Keratinocyte (primary cell): ENCODE measurements around the gene SCNN1B. TPM values are rescaled to one million over a fixed set of nuclear protein-coding genes. Genes with fewer than 3 reads are reported as not detected.

Experiments used
- DNase-seq: peaks from one replicate; pipeline ENCODE4 v3.0.0-alpha.2; 2011; ENCODE audit warnings: low read depth, missing footprints, low spot score
- FAIRE-seq: peaks from 2 replicates; lab custom pipeline; 2011; peaks lifted over from hg19 to GRCh38; lab: Jason Lieb, UNC
- H2AFZ ChIP-seq: 2 replicates; pipeline ENCODE4 v1.6.0; 2012; ENCODE audit warnings: low read length, control low read depth, inconsistent platforms; ENCODE audit not compliant: control insufficient read depth
- H3K27ac ChIP-seq: 2 replicates; pipeline ENCODE4 v1.5.1; 2011; ENCODE audit warnings: low read length; ENCODE audit not compliant: control insufficient read depth, insufficient read depth
- H3K27me3 ChIP-seq: 3 replicates; pipeline ENCODE4 v1.6.0; 2011; ENCODE audit warnings: low read length; ENCODE audit not compliant: control insufficient read depth, insufficient read depth; ENCODE audit errors: extremely low read depth
- H3K36me3 ChIP-seq, 2 experiments: 2 replicates in 1 of 2; 3 replicates in 1 of 2; pipeline ENCODE4 v1.5.1; 2011; ENCODE audit warnings: low read length in 2 of 2, mild to moderate bottlenecking in 1 of 2; ENCODE audit not compliant: control insufficient read depth in 2 of 2, insufficient read depth in 2 of 2; ENCODE audit errors: extremely low read depth in 1 of 2
- H3K4me1 ChIP-seq: 3 replicates; pipeline ENCODE4 v1.5.1; 2011; ENCODE audit warnings: low read length; ENCODE audit not compliant: control insufficient read depth, insufficient read depth; ENCODE audit errors: extremely low read depth
- H3K4me2 ChIP-seq: 3 replicates; pipeline ENCODE4 v1.6.0; 2011; ENCODE audit warnings: low read depth, low read length; ENCODE audit not compliant: control insufficient read depth, insufficient read depth; ENCODE audit errors: extremely low read depth
- H3K4me3 ChIP-seq, 3 experiments: fragments of 200-600 bp in 1 of 3; sonication (generic) in 1 of 3; 2 replicates in 2 of 3; 3 replicates in 1 of 3; pipeline ENCODE4 v1.5.1; 2011 to 2016; ENCODE audit warnings: low read length in 3 of 3, mild to moderate bottlenecking in 3 of 3, control low read depth in 2 of 3, inconsistent platforms in 1 of 3, low read depth in 1 of 3, mixed read lengths in 1 of 3, mixed run types in 1 of 3, moderate library complexity in 1 of 3; ENCODE audit not compliant: control insufficient read depth in 2 of 3, insufficient read depth in 2 of 3; ENCODE audit errors: extremely low read depth in 1 of 3
- H3K79me2 ChIP-seq: 2 replicates; pipeline ENCODE4 v1.6.0; 2012; ENCODE audit warnings: low read length; ENCODE audit not compliant: control insufficient read depth, insufficient read depth
- H3K9ac ChIP-seq: 3 replicates; pipeline ENCODE4 v1.6.0; 2011; ENCODE audit warnings: low read length; ENCODE audit not compliant: control insufficient read depth, insufficient read depth; ENCODE audit errors: extremely low read depth
- H3K9me1 ChIP-seq: 3 replicates; pipeline ENCODE4 v1.6.0; 2011; ENCODE audit warnings: low read length; ENCODE audit not compliant: control insufficient read depth, insufficient read depth; ENCODE audit errors: extremely low read depth
- H3K9me3 ChIP-seq: 2 replicates; pipeline ENCODE4 v1.5.1; 2012; ENCODE audit warnings: low read depth, low read length; ENCODE audit not compliant: control insufficient read depth
- H4K20me1 ChIP-seq: 3 replicates; pipeline ENCODE4 v1.6.0; 2011; ENCODE audit warnings: low read length; ENCODE audit not compliant: control insufficient read depth, insufficient read depth; ENCODE audit errors: extremely low read depth
- CTCF ChIP-seq, 3 experiments: IDR thresholded peaks in 1 of 3; conservative IDR thresholded peaks in 1 of 3; optimal IDR thresholded peaks in 1 of 3; 2 replicates in 2 of 3; 3 replicates in 1 of 3; pipeline versions ENCODE3 to v1.5.1; 2011; ENCODE audit warnings: low read length in 3 of 3, mild to moderate bottlenecking in 3 of 3, moderate library complexity in 2 of 3, control low read depth in 1 of 3, inconsistent platforms in 1 of 3; ENCODE audit not compliant: insufficient read depth in 2 of 3; ENCODE audit errors: extremely low read depth in 1 of 3
- EZH2 ChIP-seq: IDR thresholded peaks from one replicate; pipeline ENCODE4 v1.6.1; 2012; ENCODE audit warnings: inconsistent platforms, mild to moderate bottlenecking, low read length, moderate library complexity
- dilution Hi-C: fragments of 300-500 bp; cut with MboI; formaldehyde crosslinking; loops from one replicate; pipeline ENCODE4 v1.7.0; 2020; ENCODE audit warnings: low sequenced_read_pairs; ENCODE audit not compliant: extremely low pct_ligation_motif_present
- polyA plus RNA-seq, 5 experiments: library from polyadenylated mRNA; depleted of rRNA in 3 of 5; stranded (reverse) in 3 of 5; stranded (forward) in 1 of 5; unstranded in 1 of 5; fragments of >200 nt; gene quantifications; 1 replicate in 1 of 5; 2 replicates in 3 of 5; 3 replicates in 1 of 5; pipeline versions ENCODE4 v1.2.1 to v1.2.3, GENCODE V29; 2011 to 2012; ENCODE audit warnings: missing spikeins in 2 of 5, low read depth in 1 of 5, low replicate concordance in 1 of 5

SCNN1B gene
- polyA plus RNA-seq, 1 donor (not counting 4 experiments of a cell fraction or from before 2014, with no cell fraction given) = 0.92 TPM

DNA sequence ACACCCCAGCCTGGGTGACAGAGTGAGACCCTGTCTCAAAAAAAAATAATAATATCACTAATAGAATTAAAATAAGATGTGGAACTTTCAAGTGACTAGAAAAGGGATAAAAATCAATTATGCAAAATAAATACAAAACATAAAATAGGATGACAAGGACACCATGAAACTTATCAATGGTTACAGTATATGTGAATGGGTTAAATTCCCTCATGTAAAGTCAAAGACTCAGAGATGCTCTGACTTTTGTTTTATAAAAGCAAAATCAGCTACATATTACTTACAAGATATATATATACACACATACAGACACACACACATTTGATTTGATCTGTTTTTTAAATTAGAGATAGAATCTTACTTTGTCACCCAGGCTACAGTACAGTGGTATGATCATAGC, 33.5 kb upstream of the SCNN1B start:
- Histone ChIP-seq H4K20me1 (no peaks in the 10 kb centered on the region), H3K27ac (no peak overlapping the region), H3K79me2 (no peaks in the 10 kb centered on the region), H3K36me3 (no peaks in the 10 kb centered on the region), H3K9me3 (no peaks in the 10 kb centered on the region), H3K9me1 (no peaks in the 10 kb centered on the region), H3K4me1 (no peaks in the 10 kb centered on the region), H2AFZ (no peak overlapping the region), H3K9ac (no peak overlapping the region), H3K4me2 (no peak overlapping the region), H3K4me3 (no peak overlapping the region), H3K27me3 (no peaks in the 10 kb centered on the region)
- TF ChIP-seq EZH2 (no peak), CTCF (optimal IDR thresholded peaks at IDR 0.05 in 1 of 3, IDR thresholded peaks at IDR 0.05 in 1 of 3, conservative IDR thresholded peaks at IDR 0.05 in 1 of 3; ENCODE audit: extremely low read depth in 1 of 3, insufficient read depth in 2 of 3, low read length in 3 of 3) (no peak)
- dilution Hi-C loops = no loop called here
- FAIRE-seq (no peak), DNase-seq (no peak)

DNA sequence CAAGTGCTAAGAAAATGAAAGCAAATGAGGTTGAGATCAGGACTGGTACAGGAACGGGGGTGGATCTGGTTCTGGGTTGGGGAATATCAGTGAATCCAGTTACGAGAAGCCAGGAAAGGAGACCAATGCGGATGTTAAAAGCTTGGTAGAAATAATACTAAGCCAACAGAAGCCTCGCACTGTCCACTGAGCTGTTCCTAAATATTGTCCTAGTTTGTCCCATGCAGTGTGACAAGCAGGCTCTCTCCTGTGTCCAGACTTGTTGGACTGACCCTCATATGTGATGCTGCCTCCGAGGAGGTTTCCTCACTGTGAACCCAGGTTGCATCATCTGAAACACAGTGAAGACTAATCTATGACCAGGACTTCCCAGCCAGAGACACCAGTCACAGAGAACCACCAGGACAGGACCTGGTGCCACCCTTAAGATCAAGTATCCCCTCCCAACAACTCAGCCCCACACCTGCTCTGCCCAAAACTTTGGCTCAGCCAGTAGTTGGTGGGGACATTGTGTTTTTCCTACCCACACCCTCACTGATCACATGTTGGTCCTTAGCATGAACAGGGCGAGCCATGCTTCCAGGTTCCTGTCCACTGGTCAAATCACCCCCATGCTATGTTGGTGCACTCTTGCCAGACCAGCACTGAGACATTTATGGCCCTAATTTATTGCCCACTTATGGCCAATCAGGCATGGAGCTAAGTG, 32.7 kb upstream of the SCNN1B start:
- DNase-seq (no peak), FAIRE-seq (no peak)
- dilution Hi-C loops = no loop called here
- no peak overlapping the region for H3K4me3 ChIP-seq
- H3K9ac ChIP-seq = no peak overlapping the region
- H3K4me1 ChIP-seq = no peaks in the 10 kb centered on the region
- no peak overlapping the region for H3K4me2 ChIP-seq
- H4K20me1 ChIP-seq = no peaks in the 10 kb centered on the region
- no peaks in the 10 kb centered on the region for H3K27me3 ChIP-seq
- no peaks in the 10 kb centered on the region for H3K36me3 ChIP-seq
- TF ChIP-seq CTCF (optimal IDR thresholded peaks at IDR 0.05 in 1 of 3, IDR thresholded peaks at IDR 0.05 in 1 of 3, conservative IDR thresholded peaks at IDR 0.05 in 1 of 3; ENCODE audit: extremely low read depth in 1 of 3, insufficient read depth in 2 of 3, low read length in 3 of 3) = no peak
- H3K79me2 ChIP-seq = no peaks in the 10 kb centered on the region
- H2AFZ ChIP-seq = no peak overlapping the region
- no peaks in the 10 kb centered on the region for H3K9me3 ChIP-seq
- H3K27ac ChIP-seq = no peak overlapping the region
- H3K9me1 ChIP-seq = no peaks in the 10 kb centered on the region
